GM23338 (cell line): ENCODE results near the gene GDAP2. TPM values are rescaled to one million over a fixed set of nuclear protein-coding genes. Genes with fewer than 3 reads are reported as not detected.

Experiments
- ATAC-seq: fragments of 200-7000 bp; cut with Tn5 transposase; 3 replicates; pipeline ENCODE4 v1.9.1; 2020
- DNase-seq: peaks from one replicate; pipeline ENCODE4 v3.0.0-alpha.2; 2015; ENCODE audit warnings: low spot score
- H2AFZ ChIP-seq: fragments of 200-600 bp; sonication (generic); 2 replicates; pipeline ENCODE4 v1.8.0; 2016; ENCODE audit warnings: antibody characterized with exemption, mild to moderate bottlenecking, moderate library complexity
- H3F3A ChIP-seq: fragments of 200-600 bp; sonication (generic); replicated peaks from 2 replicates; pipeline ENCODE4 v1.8.0; 2017; ENCODE audit warnings: antibody characterized with exemption, mixed run types, low read depth
- H3K27ac ChIP-seq: fragments of 200-600 bp; sonication (generic); 2 replicates; pipeline ENCODE4 v1.6.1; 2016; ENCODE audit warnings: low read depth
- H3K27me3 ChIP-seq: fragments of 200-600 bp; sonication (generic); 2 replicates; pipeline ENCODE4 v1.8.0; 2016; ENCODE audit warnings: mild to moderate bottlenecking, mixed run types, moderate library complexity; ENCODE audit not compliant: insufficient read depth
- H3K36me3 ChIP-seq: fragments of 200-600 bp; sonication (generic); 2 replicates; pipeline ENCODE4 v1.8.0; 2016; ENCODE audit warnings: mild to moderate bottlenecking; ENCODE audit not compliant: insufficient read depth
- H3K4me1 ChIP-seq: fragments of 200-600 bp; sonication (generic); 2 replicates; pipeline ENCODE4 v1.8.0; 2016; ENCODE audit warnings: mild to moderate bottlenecking, moderate library complexity; ENCODE audit not compliant: insufficient read depth
- H3K4me2 ChIP-seq: fragments of 200-600 bp; sonication (generic); 2 replicates; pipeline ENCODE4 v1.7.1; 2017; ENCODE audit warnings: mixed run types
- H3K4me3 ChIP-seq: fragments of 200-600 bp; sonication (generic); 2 replicates; pipeline ENCODE4 v1.6.1; 2016; ENCODE audit warnings: mixed run types
- H3K79me2 ChIP-seq: fragments of 200-600 bp; sonication (generic); replicated peaks from 2 replicates; pipeline ENCODE4 v1.8.0; 2017; ENCODE audit warnings: mild to moderate bottlenecking; ENCODE audit not compliant: insufficient read depth
- H3K9me2 ChIP-seq: fragments of 200-600 bp; sonication (generic); 2 replicates; pipeline ENCODE4 v1.8.0; 2017; ENCODE audit not compliant: insufficient read depth
- H4K20me1 ChIP-seq: fragments of 200-600 bp; sonication (generic); replicated peaks from 2 replicates; pipeline ENCODE4 v1.8.0; 2017; ENCODE audit warnings: mild to moderate bottlenecking; ENCODE audit not compliant: insufficient read depth
- H3K27ac Mint-ChIP-seq: 2 replicates; pipeline ENCODE4 v1.8.0; 2020; ENCODE audit warnings: inconsistent platforms, mild to moderate bottlenecking, moderate library complexity, mixed read lengths
- H3K27me3 Mint-ChIP-seq: 3 replicates; pipeline ENCODE4 v1.8.0; 2022; ENCODE audit warnings: low read depth, mild to moderate bottlenecking, moderate library complexity, mixed read lengths, inconsistent platforms; ENCODE audit not compliant: insufficient read depth, poor library complexity
- H3K36me3 Mint-ChIP-seq: 3 replicates; pipeline ENCODE4 v1.8.0; 2021; ENCODE audit warnings: low read depth, mild to moderate bottlenecking, inconsistent platforms, moderate library complexity, mixed read lengths
- H3K4me1 Mint-ChIP-seq: 3 replicates; pipeline ENCODE4 v1.8.0; 2020; ENCODE audit warnings: mild to moderate bottlenecking, inconsistent platforms, mixed read lengths
- H3K4me3 Mint-ChIP-seq: 3 replicates; pipeline ENCODE4 v1.8.0; 2021; ENCODE audit warnings: moderate library complexity, mild to moderate bottlenecking, inconsistent platforms, mixed read lengths
- H3K9me3 Mint-ChIP-seq: 3 replicates; pipeline ENCODE4 v1.8.0; 2020; ENCODE audit warnings: moderate library complexity, mild to moderate bottlenecking, inconsistent platforms, mixed read lengths
- CREB1 ChIP-seq: fragments of 250-450 bp; sonication (Bioruptor Pico); IDR thresholded peaks from 2 replicates; pipeline ENCODE4 v1.5.0; 2020; ENCODE audit warnings: low read depth, mild to moderate bottlenecking, moderate library complexity
- EZH2phosphoT487 ChIP-seq: fragments of 200-600 bp; sonication (generic); IDR thresholded peaks from one replicate; pipeline ENCODE4 v1.8.1; 2018; ENCODE audit warnings: antibody characterized with exemption; ENCODE audit not compliant: unreplicated experiment
- POLR2AphosphoS5 ChIP-seq: IDR thresholded peaks from 2 replicates; pipeline ENCODE4 v1.6.1; 2016; ENCODE audit warnings: antibody characterized with exemption, low read depth
- STAT1 ChIP-seq: IDR thresholded peaks from one replicate; pipeline ENCODE4 v1.6.1; 2016; ENCODE audit warnings: antibody characterized with exemption; ENCODE audit not compliant: unreplicated experiment
- ZNF114 ChIP-seq: fragments of 250-450 bp; sonication (Bioruptor Pico); IDR thresholded peaks from 2 replicates; pipeline ENCODE4 v1.5.0; 2020; ENCODE audit warnings: mild to moderate bottlenecking, moderate library complexity
- ZNF331 ChIP-seq: fragments of 250-450 bp; sonication (Bioruptor Pico); IDR thresholded peaks from 2 replicates; pipeline ENCODE4 v1.5.0; 2020; ENCODE audit warnings: low read depth, mild to moderate bottlenecking, moderate library complexity
- polyA plus RNA-seq: library from polyadenylated mRNA; unstranded; fragments of >200 nt; fragmentation: Nextera tagmentation; extraction: Ambion mirVana; gene quantifications from 2 replicates; pipeline ENCODE4 v1.2.1, GENCODE V29; 2016
- total RNA-seq: library from RNA; depleted of rRNA; stranded (reverse); fragments of >200 nt; shearing (Covaris generic); gene quantifications from 2 replicates; pipeline ENCODE4 v1.2.3, GENCODE V29; 2014
- TF ChIP-seq, protein P1 (sequence below): fragments of 250-450 bp; sonication (Bioruptor Pico); IDR thresholded peaks from 2 replicates; pipeline ENCODE4 v1.5.0; 2020; ENCODE audit warnings: mild to moderate bottlenecking, moderate library complexity
- TF ChIP-seq, protein P2 (sequence below), 2 experiments: fragments of 200-600 bp in 1 of 2; sonication (generic) in 1 of 2; conservative IDR thresholded peaks; 2 replicates each; pipeline versions ENCODE4 v1.5.1 to v1.6.1; 2016 to 2017; ENCODE audit warnings: antibody characterized with exemption in 2 of 2, low read depth in 2 of 2, mild to moderate bottlenecking in 2 of 2, moderate library complexity in 1 of 2

The GDAP2 gene
- total and polyA plus RNA-seq, 2 experiments from 2014 or later: 10.7 to 24.5 TPM

DNA sequence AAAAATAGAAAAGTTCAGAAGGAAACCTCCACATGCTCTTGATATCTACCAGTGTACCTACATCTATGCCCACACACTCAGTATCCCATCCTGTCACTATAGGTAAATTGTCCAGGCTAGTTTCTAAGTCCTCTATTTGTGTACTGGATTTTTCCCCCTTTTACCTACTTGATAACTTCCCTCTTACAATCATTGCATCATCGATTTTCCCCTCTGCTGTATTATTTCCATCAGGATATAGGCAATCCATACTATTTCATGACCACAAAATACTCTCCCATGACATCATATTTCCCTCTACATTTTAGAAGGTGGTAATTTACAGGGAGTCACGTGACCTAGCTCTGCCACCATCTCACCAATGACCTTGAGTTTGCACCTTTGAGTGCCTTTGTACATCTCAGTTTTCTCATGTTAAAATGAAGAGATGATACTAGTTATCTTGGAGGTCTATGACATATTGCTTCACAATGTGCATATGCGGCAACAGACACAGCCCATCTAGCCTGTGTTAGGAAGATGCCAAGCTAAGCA is 88.2 kb downstream of the GDAP2 start (continued):
- TF ChIP-seq, protein P1, sequence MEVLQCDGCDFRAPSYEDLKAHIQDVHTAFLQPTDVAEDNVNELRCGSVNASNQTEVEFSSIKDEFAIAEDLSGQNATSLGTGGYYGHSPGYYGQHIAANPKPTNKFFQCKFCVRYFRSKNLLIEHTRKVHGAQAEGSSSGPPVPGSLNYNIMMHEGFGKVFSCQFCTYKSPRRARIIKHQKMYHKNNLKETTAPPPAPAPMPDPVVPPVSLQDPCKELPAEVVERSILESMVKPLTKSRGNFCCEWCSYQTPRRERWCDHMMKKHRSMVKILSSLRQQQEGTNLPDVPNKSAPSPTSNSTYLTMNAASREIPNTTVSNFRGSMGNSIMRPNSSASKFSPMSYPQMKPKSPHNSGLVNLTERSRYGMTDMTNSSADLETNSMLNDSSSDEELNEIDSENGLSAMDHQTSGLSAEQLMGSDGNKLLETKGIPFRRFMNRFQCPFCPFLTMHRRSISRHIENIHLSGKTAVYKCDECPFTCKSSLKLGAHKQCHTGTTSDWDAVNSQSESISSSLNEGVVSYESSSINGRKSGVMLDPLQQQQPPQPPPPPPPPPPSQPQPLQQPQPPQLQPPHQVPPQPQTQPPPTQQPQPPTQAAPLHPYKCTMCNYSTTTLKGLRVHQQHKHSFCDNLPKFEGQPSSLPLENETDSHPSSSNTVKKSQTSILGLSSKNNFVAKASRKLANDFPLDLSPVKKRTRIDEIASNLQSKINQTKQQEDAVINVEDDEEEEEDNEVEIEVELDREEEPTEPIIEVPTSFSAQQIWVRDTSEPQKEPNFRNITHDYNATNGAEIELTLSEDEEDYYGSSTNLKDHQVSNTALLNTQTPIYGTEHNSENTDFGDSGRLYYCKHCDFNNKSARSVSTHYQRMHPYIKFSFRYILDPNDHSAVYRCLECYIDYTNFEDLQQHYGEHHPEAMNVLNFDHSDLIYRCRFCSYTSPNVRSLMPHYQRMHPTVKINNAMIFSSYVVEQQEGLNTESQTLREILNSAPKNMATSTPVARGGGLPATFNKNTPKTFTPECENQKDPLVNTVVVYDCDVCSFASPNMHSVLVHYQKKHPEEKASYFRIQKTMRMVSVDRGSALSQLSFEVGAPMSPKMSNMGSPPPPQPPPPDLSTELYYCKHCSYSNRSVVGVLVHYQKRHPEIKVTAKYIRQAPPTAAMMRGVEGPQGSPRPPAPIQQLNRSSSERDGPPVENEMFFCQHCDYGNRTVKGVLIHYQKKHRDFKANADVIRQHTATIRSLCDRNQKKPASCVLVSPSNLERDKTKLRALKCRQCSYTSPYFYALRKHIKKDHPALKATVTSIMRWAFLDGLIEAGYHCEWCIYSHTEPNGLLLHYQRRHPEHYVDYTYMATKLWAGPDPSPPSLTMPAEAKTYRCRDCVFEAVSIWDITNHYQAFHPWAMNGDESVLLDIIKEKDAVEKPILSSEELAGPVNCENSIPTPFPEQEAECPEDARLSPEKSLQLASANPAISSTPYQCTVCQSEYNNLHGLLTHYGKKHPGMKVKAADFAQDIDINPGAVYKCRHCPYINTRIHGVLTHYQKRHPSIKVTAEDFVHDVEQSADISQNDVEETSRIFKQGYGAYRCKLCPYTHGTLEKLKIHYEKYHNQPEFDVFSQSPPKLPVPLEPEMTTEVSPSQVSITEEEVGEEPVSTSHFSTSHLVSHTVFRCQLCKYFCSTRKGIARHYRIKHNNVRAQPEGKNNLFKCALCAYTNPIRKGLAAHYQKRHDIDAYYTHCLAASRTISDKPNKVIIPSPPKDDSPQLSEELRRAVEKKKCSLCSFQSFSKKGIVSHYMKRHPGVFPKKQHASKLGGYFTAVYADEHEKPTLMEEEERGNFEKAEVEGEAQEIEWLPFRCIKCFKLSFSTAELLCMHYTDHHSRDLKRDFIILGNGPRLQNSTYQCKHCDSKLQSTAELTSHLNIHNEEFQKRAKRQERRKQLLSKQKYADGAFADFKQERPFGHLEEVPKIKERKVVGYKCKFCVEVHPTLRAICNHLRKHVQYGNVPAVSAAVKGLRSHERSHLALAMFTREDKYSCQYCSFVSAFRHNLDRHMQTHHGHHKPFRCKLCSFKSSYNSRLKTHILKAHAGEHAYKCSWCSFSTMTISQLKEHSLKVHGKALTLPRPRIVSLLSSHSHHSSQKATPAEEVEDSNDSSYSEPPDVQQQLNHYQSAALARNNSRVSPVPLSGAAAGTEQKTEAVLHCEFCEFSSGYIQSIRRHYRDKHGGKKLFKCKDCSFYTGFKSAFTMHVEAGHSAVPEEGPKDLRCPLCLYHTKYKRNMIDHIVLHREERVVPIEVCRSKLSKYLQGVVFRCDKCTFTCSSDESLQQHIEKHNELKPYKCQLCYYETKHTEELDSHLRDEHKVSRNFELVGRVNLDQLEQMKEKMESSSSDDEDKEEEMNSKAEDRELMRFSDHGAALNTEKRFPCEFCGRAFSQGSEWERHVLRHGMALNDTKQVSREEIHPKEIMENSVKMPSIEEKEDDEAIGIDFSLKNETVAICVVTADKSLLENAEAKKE (CRISPR knock-in tag): no peak
- TF ChIP-seq, protein P2, sequence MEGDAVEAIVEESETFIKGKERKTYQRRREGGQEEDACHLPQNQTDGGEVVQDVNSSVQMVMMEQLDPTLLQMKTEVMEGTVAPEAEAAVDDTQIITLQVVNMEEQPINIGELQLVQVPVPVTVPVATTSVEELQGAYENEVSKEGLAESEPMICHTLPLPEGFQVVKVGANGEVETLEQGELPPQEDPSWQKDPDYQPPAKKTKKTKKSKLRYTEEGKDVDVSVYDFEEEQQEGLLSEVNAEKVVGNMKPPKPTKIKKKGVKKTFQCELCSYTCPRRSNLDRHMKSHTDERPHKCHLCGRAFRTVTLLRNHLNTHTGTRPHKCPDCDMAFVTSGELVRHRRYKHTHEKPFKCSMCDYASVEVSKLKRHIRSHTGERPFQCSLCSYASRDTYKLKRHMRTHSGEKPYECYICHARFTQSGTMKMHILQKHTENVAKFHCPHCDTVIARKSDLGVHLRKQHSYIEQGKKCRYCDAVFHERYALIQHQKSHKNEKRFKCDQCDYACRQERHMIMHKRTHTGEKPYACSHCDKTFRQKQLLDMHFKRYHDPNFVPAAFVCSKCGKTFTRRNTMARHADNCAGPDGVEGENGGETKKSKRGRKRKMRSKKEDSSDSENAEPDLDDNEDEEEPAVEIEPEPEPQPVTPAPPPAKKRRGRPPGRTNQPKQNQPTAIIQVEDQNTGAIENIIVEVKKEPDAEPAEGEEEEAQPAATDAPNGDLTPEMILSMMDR (conservative IDR thresholded peaks at IDR 0.05; ENCODE audit: low read depth in 2 of 2): no peak
- TF ChIP-seq STAT1: no peak

DNA sequence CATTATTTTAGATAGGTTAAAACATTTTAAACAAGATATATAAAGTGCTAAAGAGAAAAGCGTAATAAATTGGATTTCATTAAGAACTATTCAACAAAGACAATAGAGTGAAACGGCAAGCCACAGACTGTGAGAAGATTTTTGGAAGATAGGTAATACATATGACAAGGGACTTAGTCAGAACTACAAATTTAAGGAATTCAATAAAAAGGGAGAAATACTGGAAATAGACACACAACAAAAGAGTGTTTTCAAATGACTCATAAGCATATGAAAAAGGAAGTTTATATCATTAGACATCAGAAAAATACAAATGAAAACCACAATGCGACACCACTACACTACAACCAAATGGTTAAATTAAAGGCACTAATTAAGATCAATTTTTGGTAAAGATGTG is 90.5 kb downstream of the GDAP2 start:
- H3K27me3 ChIP-seq: no peaks in the 10 kb centered on the region
- H3K36me3 ChIP-seq: no peaks in the 10 kb centered on the region
- H3F3A ChIP-seq: no peaks in the 10 kb centered on the region
- H3K4me2 ChIP-seq: no peak overlapping the region
- H4K20me1 ChIP-seq: no peaks in the 10 kb centered on the region
- H3K27me3 Mint-ChIP-seq: no peaks in the 10 kb centered on the region
- peaks cover 3% of the 10 kb centered on the region; the same call in 1 of the 3 replicates for H3K4me1 Mint-ChIP-seq
- no peak overlapping the region for H3K27ac ChIP-seq
- H3K36me3 Mint-ChIP-seq: no peaks in the 10 kb centered on the region
- no peak overlapping the region for H3K4me3 Mint-ChIP-seq
- H3K79me2 ChIP-seq: no peaks in the 10 kb centered on the region
- 0 out of 2 replicates have a peak, but pooled peaks cover 8% of the 10 kb centered on the region for H3K9me2 ChIP-seq
- H3K4me1 ChIP-seq: no peaks in the 10 kb centered on the region
- no peak overlapping the region for H2AFZ ChIP-seq
- no peak overlapping the region for H3K27ac Mint-ChIP-seq
- ATAC-seq: no peak
- H3K4me3 ChIP-seq: no peak overlapping the region
- no peaks in the 10 kb centered on the region for H3K9me3 Mint-ChIP-seq
- no peak for DNase-seq
- TF ChIP-seq ZNF114 (CRISPR knock-in tag) (no peak), CREB1 (CRISPR knock-in tag) (no peak), POLR2AphosphoS5 (no peak), EZH2phosphoT487 (no peak), STAT1 (no peak), ZNF331 (no peak)
- TF ChIP-seq, protein P1 (CRISPR knock-in tag): no peak
